HG02623 (cell line): ENCODE data around the gene ZNF444.
"Not testable (repeated sequence)": the region's sequence is repeated elsewhere in the genome, so short reads cannot be mapped to it uniquely, and the experiment has no call there.

ENCODE experiments used
- ATAC-seq: cut with Tn5 transposase; IDR thresholded peaks from one replicate; pipeline ENCODE4 v1.9.1; 2021; ENCODE audit warnings: moderate library complexity; ENCODE audit not compliant: unreplicated experiment

Gene ZNF444

GRCh38 chr19:56175861-56176307, 34.8 kb downstream of the ZNF444 start, which contains the start of gene GALP:
Gene GALP, plus strand, starts transcription at chr19:56176008. Its CDS starts 1,101 bp downstream, at chr19:56177109.
- not testable (repeated sequence) for ATAC-seq

DNA sequence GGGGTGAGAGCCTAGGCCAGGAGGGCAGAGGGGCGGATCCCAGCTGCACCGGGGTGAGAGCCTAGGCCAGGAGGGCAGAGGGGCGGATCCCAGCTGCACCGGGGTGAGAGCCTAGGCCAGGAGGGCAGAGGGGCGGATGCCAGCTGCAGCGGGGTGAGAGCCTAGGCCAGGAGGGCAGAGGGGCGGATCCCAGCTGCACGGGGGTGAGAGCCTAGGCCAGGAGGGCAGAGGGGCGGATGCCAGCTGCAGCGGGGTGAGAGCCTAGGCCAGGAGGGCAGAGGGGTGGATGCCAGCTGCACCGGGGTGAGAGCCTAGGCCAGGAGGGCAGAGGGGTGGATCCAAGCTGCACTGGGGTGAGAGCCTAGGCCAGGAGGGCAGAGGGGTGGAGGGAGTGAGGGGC, 35.2 kb downstream of the ZNF444 start:
- not testable (repeated sequence) for ATAC-seq

DNA sequence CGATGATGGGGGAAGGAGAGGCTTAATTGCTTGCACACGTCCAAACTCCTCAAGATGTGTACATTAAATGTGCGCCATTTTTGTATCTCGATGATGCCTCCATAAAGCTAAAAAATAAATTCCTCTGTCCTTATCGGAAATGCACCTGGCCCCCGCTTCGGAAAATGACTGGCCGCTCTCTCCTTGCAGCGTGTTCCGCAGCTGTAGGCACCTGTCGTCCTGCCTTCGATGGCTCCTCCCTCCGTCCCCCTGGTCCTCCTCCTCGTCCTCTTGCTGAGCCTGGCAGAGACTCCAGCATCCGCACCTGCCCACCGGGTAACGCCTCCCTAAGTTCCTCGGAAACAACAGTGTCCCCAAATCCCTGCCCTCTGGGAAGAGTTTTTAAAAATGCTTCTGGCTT, 35.8 kb downstream of the ZNF444 start:
- ATAC-seq = no peak

DNA sequence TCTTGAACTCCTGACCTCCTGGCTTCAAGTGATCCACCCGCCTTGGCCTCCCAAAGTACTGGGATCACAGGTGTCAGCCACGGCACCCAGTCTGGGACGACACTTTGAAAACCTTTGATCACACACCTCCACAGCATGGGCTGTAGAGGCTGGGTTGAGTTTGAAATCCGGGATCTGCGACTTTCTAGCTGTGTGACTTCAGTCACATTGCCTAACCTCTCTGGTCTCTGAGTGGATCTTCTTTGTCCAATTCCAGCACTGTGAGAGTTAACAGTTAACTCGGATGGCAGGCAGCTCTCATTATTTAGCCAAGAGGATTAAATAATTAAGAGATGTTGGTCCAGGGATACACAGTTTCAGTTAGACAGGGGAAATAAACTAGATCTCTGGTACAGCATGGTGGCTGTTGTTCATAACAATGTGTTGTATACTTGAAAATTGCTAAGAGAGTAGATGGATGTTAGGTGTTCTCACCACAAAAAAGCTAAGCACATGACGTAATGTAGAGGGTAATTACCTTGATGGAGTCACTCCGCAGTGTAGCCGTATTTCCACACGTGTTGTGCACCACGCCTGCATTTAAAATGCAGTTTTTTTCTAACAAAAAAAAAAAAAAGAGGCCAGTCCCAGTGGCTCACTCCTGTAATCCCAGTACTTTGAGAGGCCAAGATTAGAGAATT, 36.6 kb downstream of the ZNF444 start:
- ATAC-seq = no peak

DNA sequence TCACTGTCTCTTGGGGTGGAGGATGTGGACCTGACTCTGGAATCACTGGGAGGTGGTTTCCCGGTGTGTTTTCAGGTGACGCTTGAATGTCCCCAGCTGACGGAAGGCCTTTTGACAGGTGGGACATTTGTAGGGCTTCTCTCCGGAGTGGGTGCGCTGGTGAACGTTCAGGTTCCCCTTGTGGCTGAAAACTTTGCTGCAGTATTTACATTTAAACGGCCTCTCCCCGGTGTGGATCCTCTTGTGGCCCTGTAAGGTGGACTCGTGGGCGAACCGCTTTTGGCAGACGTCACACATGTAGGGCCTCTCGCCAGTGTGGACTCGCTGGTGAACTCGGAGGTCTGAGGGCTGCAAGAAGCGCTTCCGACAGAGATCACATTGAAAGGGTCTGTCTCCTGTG, 48.7 kb downstream of the ZNF444 start:
- ATAC-seq = no peak

DNA sequence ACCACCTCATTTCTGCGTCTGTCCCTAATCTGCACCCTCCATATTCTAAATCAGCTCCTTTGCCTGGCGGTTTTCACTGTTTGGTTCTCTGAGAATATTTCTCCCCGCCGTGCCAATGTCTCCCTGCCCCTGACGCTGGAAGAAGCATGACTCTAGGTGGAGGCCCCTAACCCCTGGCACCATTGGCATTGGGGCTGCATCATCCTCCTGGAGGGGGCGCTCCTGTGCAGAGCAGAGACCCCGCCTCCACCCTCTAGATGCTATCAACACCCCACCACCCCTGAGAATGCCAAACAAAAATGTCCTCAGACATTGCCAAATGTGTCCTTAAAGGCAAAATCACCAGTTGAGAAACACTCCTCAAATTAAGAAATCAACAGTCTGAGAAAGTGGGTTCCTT, 50.0 kb downstream of the ZNF444 start:
- ATAC-seq = no peak

DNA sequence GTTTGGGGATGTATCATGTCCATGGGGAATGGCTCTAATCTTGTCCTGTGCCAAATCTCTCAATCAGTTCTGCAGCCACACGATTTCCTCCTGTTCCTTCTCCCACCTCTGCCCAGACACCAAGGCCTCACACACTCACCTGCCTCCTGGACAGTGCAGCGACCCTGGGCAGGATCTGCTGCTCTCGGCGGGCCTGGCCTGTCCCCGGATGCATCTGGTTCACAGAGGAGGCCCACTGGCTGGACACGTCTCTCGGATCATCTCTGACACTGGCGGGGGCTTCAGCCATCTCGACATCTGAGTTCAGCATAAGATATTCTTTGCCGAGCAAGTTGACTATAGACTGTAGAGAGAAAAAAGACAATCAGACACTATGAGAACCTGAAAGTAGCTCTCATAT, 50.6 kb downstream of the ZNF444 start:
- ATAC-seq = no peak

DNA sequence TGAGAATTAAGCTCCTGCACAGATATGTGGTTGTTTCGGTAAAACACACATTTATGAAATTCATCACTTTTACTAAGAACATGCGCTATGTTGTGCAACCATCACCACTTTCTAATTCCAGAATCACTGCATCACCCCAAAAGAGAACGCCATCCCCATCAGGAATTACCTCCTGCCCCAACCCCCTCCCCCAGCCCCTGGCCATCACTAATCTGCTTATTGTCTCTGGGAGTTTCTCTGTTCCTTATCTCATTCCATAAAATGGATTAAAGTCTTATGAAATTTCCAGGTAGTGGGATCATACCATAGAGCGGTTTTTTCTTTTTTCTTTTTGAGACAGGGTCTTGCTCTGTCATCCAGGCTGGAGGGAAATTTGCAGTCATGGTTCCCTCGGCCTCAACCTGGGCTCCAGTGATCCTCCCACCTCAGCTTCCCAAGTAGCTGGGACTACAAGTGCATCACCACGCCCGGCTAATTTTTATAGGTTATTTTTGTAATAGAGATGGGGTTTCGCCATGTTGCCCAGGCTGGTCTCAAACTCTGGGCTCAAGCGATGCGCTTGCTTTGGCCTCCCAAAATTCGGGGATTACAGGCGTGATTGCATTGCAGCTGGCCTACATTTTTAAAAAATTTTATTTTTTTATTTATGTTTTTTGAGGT, 53.0 kb downstream of the ZNF444 start:
- ATAC-seq = no peak

DNA sequence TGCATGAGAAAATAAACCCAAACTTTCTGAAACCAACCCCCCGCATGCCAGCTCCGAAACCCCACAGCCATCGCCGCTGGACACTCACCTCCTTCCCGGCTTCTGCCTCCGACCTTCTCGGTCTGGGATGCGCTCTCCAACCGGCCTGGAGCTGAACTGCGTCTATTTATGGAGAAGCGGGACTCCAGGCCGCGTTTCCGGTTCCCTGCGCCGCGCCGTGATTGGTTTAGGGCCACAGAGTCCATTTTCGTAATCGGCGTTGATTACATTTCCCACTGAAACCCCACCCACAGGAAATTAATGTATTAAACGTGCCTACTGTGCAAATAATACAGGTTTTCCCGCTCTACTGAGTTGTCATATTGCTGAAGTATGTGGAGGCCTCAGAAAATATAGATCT, 56.6 kb downstream of the ZNF444 start, which contains the start of gene ZSCAN5B:
Gene ZSCAN5B (minus strand): TSS at position 138 of the 400 bp plus-strand sequence. CDS start 4,731 bp downstream, outside the sequence.
- not testable (repeated sequence) for ATAC-seq

DNA sequence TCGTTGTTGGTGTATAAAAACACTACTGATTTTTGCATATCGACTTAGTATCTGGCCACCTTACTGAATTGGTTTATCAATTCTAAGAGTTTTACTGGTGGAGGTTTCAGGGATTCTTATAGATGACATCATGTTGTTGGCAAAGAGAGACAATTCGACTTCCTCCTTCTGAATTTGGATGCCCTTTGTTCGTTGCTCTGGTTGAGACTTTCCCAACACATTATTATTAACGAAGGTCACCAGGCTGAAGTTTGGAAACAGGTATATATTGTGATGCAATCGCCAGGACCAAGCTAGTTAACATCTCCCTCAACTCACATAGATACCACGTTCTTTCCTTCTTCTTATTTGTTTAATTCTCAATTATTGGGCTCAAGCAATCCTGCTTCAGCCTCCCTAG, 58.6 kb downstream of the ZNF444 start:
- no peak for ATAC-seq

- no peak for ATAC-seq
Observed at GRCh38 chr19:56201973-56202372, 60.9 kb downstream of the ZNF444 start, which contains the start of gene ZSCAN5C. Gene ZSCAN5C, plus strand, starts transcription at chr19:56202273. Its CDS starts 3,641 bp downstream, at chr19:56205914.

GRCh38 chr19:56207581-56207980, 66.5 kb downstream of the ZNF444 start:
- ATAC-seq = not testable (repeated sequence)

GRCh38 chr19:56209091-56209490, 68.0 kb downstream of the ZNF444 start:
- no peak for ATAC-seq

DNA sequence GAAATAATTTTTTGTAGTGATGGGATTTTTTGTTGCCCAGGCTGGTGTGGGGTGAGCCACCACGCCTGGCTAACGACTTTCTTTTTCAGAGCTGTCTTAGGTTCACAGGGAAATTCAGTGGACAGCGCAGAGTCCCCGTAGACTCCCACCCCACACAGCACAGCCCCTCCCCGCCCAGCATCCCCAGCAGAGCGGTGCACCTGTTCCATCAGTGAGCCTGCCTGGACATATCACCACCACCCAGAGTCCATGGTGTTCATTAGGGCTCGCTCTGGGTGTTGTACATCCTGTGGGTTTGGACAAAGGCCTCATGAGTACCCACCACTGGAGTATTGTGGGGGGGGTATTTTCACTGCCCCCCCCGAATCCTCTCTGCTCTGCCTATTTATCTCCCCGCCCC, 68.9 kb downstream of the ZNF444 start:
- not testable (repeated sequence) for ATAC-seq
